Measurements from ENCODE around the gene PPP3R1. TPM values are rescaled to one million over a fixed set of nuclear protein-coding genes. Genes with fewer than 3 reads are reported as not detected.
A peak's percentile ranks its signal among the peaks of the same experiment; 100 is the strongest.

The PPP3R1 gene
- total RNA-seq, 2 experiments from 2014 or later = 78.5 to 79.6 TPM

- no peak overlapping the region for H3K4me3 Mint-ChIP-seq
- H3K36me3 Mint-ChIP-seq (ENCODE audit: low read depth) = peaks cover 15% of the 10 kb centered on the region
- H3K4me1 Mint-ChIP-seq = peaks cover 59% of the 10 kb centered on the region
- no peak overlapping the region for H3K27ac Mint-ChIP-seq
- CTCF ChIA-PET = interaction anchor here (1.6 kb wide), 1 partner anchor 13 kb away, joined by 5 read pairs; no protein-coding TSS in a partner anchor
- no peaks in the 10 kb centered on the region for H3K27me3 Mint-ChIP-seq
- no peak for DNase-seq
- POLR2A ChIA-PET = no interaction called here
- H3K9me3 Mint-ChIP-seq = no peaks in the 10 kb centered on the region
Observed at GRCh38 chr2:68237976-68238580, 14.3 kb downstream of the PPP3R1 start.

DNA sequence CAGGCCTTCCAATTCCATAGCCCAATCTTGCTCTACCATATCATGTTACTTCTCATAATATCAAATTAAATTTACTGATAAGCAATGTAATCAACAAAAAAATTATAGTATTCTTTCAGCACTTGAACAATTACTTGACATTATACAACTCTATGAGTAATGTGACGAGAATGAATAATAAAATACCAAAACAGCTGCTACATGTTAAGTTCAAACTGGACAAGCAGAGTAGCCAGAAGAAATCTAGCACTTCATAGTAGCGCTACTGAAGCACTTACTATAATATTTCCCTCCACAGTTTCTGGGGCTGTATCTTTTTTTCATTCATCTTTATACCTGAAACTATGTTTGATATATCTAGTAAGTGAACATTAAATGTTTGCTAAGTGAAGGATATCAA, 14.9 kb downstream of the PPP3R1 start:
- ChIA-PET CTCF (interaction anchor here (1.6 kb wide), 1 partner anchor 14 kb away, joined by 5 read pairs; no protein-coding TSS in a partner anchor), POLR2A (no interaction called here)
- Mint-ChIP-seq H3K4me1 (peaks cover 59% of the 10 kb centered on the region), H3K36me3 (ENCODE audit: low read depth) (peaks cover 15% of the 10 kb centered on the region), H3K27me3 (no peaks in the 10 kb centered on the region), H3K9me3 (no peaks in the 10 kb centered on the region), H3K27ac (no peak overlapping the region), H3K4me3 (no peak overlapping the region)
- no peak for DNase-seq

DNA sequence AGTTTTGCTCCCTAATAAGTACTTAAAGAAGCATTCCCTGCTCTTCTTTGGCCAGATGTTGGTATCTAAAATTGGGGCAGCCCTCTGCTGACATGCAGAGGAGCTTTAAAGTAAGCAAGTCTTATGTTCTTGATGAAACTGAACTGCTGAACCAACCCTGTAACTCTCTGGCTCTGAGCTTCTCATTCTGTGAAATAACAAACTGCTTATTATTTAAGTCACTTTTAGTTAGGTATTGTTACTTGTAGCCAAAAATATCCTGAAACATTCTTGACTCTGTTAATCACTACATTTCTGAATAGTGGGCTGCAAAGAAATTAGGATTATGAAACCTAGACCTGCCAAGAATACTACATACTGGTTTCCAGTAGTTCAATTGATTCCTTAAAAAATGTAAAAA, 15.5 kb downstream of the PPP3R1 start:
- Mint-ChIP-seq H3K9me3 (no peaks in the 10 kb centered on the region), H3K27ac (no peak overlapping the region), H3K27me3 (no peaks in the 10 kb centered on the region), H3K4me1 (peaks cover 59% of the 10 kb centered on the region), H3K4me3 (no peak overlapping the region), H3K36me3 (ENCODE audit: low read depth) (peaks cover 15% of the 10 kb centered on the region)
- CTCF ChIA-PET = interaction anchor here (1.1 to 1.6 kb wide), 3 partner anchors 14 to 51 kb away, joined by 3 to 5 read pairs (median 5); partner anchors contain the start of gene PPP3R1
- POLR2A ChIA-PET = interaction anchor here (0.5 kb wide), 1 partner anchor 21 kb away, joined by 7 read pairs; no protein-coding TSS in a partner anchor
- no peak for DNase-seq

DNA sequence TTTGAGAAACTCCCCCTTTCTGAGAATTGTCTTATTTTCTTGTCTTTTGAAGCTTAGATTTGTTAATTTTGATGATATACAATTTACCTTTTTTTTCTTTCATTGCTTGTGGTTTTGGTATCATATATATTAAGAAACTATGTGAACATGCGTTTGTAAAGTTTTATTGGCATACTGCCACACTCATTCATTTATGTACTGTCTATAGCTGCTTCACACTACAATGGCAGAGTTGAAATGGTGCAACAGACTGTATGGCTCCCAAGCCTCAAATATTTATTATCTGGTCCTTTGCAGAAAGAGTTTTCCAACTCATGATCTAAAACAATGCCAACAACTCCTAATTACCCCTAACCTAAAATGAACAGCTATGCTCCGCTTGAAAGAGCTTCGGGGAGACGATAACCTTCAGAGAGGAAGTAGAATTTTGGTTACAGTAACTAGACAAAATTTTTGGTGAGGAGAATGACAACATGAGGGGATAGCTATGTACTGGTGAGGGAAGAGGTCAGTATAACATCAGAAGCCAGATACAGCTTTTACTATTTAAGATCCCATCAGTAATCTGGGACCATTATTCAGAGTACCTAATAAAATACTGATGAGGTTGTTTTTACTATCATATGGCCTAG, 16.1 kb downstream of the PPP3R1 start:
- CTCF ChIA-PET = interaction anchor here (0.6 to 1.6 kb wide), 5 partner anchors 15 to 67 kb away, joined by 3 to 5 read pairs (median 4); partner anchors contain the start of gene PPP3R1
- no peaks in the 10 kb centered on the region for H3K9me3 Mint-ChIP-seq
- H3K4me3 Mint-ChIP-seq = no peak overlapping the region
- no peak overlapping the region for H3K27ac Mint-ChIP-seq
- no peaks in the 10 kb centered on the region for H3K27me3 Mint-ChIP-seq
- H3K4me1 Mint-ChIP-seq = peaks cover 60% of the 10 kb centered on the region
- POLR2A ChIA-PET = interaction anchor here (0.5 to 0.6 kb wide), 2 partner anchors 16 to 22 kb away, joined by 3 to 7 read pairs; partner anchors contain the start of gene PPP3R1
- DNase-seq = no peak
- peaks cover 15% of the 10 kb centered on the region for H3K36me3 Mint-ChIP-seq (ENCODE audit: low read depth)

DNA sequence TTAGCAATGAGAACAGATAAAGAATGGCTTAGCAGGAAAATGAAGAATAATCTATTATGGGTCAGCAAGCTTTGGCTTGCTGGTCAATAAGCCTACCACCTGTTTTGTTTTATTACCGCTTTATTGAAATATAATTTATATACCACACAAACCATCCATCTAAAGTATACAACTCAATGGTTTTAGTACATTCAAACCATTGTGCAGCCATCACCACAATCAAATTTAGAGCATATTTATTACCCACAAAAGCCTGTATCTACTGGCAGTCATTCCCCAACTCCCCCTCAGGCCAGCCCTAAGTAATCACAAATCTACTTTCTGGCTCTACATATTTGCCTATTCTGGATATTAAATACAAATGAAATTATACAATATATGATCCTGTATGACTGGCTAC, 17.2 kb downstream of the PPP3R1 start:
- H3K27me3 Mint-ChIP-seq = no peaks in the 10 kb centered on the region
- no peak overlapping the region for H3K4me3 Mint-ChIP-seq
- ChIA-PET CTCF (no interaction called here), POLR2A (no interaction called here)
- no peak overlapping the region for H3K27ac Mint-ChIP-seq
- peaks cover 8% of the 10 kb centered on the region for H3K36me3 Mint-ChIP-seq (ENCODE audit: low read depth)
- H3K4me1 Mint-ChIP-seq = peaks cover 59% of the 10 kb centered on the region
- no peaks in the 10 kb centered on the region for H3K9me3 Mint-ChIP-seq
- DNase-seq = no peak

GRCh38 chr2:68234405-68234804, 17.9 kb downstream of the PPP3R1 start:
- ChIA-PET POLR2A (no interaction called here), CTCF (interaction anchor here (0.6 to 0.7 kb wide), 2 partner anchors 78 to 655 kb away, joined by 3 to 5 read pairs; no protein-coding TSS in a partner anchor)
- Mint-ChIP-seq H3K36me3 (ENCODE audit: low read depth) (peaks cover 7% of the 10 kb centered on the region), H3K9me3 (no peaks in the 10 kb centered on the region), H3K4me1 (peaks cover 56% of the 10 kb centered on the region), H3K27me3 (no peaks in the 10 kb centered on the region), H3K4me3 (no peak overlapping the region), H3K27ac (no peak overlapping the region)
- DNase-seq = no peak

DNA sequence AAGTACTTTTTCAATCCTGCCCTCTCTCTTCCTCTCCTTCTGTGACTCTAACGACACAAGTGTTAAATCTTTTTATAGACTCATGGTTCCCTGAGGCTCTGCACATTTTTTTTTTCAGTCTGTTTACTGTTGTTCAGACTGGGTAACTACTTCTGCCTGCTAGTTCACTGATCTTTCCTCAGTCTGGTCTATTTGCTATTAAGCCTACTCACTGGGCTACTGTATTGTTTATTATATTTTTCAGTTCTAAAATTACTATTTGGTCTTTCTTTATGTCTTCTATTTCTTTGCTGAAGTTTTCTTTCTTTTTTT, 21.3 kb downstream of the PPP3R1 start:
- ChIA-PET CTCF (no interaction called here), POLR2A (no interaction called here)
- peaks cover 44% of the 10 kb centered on the region for H3K4me1 Mint-ChIP-seq
- DNase-seq = no peak
- no peaks in the 10 kb centered on the region for H3K36me3 Mint-ChIP-seq (ENCODE audit: low read depth)
- H3K27me3 Mint-ChIP-seq = no peaks in the 10 kb centered on the region
- H3K4me3 Mint-ChIP-seq = no peak overlapping the region
- no peaks in the 10 kb centered on the region for H3K9me3 Mint-ChIP-seq
- H3K27ac Mint-ChIP-seq = peak overlapping the region; percentile 48

DNA sequence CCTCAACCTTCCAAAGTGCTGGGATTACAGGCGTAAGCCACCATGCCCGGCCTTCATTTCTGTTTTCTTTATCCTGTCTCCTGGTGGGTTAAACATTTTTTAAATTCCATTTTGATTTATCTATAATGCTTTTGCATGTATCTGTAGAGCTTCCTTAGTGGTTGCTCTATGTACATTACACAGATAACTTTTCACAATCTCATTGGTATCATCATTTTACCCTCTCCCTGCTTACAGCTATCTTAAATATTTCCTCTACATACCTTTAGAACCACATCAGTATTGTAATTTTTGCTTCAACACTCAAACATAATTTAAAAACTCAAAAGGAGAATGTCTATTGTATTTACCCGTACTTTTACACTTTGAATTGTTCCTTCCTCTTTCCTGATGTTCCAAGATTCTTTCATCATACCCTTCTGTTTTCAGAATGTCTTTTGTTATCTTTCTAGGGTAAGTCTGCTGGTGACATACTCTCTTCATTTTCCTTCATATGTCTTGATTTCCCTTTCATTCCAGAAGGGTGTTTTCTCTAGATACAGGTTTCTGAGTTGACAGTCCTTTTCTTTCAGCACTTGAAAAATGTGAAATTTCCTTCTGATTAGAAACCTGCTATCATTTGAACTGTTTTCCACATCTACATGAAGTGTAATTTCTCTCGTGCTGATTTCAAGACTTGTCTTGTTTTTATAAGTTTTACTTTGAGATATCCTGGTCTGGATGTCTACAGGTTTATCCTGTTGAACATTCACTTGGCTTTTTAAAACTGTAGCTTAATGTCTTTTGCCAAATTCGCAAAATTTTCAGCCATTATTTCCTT, 21.9 kb downstream of the PPP3R1 start:
- ChIA-PET POLR2A (no interaction called here), CTCF (interaction anchor here (0.6 kb wide), 1 partner anchor 550 kb away, joined by 3 read pairs; no protein-coding TSS in a partner anchor)
- no peaks in the 10 kb centered on the region for H3K27me3 Mint-ChIP-seq
- H3K27ac Mint-ChIP-seq = no peak overlapping the region
- H3K4me1 Mint-ChIP-seq = peaks cover 44% of the 10 kb centered on the region
- DNase-seq = no peak
- H3K4me3 Mint-ChIP-seq = no peak overlapping the region
- no peaks in the 10 kb centered on the region for H3K36me3 Mint-ChIP-seq (ENCODE audit: low read depth)
- no peaks in the 10 kb centered on the region for H3K9me3 Mint-ChIP-seq

DNA sequence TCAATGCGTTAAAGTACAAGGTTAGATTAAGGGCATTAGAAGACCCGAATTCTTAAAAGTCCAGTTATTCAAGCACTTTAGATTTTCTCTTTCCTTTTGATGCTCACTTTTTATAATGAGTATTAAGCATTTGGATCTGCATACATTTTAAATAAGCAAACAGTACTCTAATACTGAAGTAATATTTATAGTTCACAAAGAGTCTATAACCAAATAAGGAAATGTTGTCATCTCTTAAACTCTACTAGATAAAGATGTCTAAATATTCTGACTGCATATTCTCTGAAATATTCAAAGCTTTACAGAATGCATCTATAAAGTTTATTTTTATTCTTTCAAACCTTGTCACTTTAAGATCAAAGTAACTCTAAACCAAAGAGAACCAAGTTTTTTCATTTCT, 25.5 kb downstream of the PPP3R1 start:
- ChIA-PET POLR2A (no interaction called here), CTCF (no interaction called here)
- Mint-ChIP-seq H3K27me3 (no peaks in the 10 kb centered on the region), H3K36me3 (ENCODE audit: low read depth) (peaks cover 13% of the 10 kb centered on the region), H3K4me1 (peaks cover 72% of the 10 kb centered on the region), H3K4me3 (no peak overlapping the region), H3K9me3 (no peaks in the 10 kb centered on the region), H3K27ac (no peak overlapping the region)
- no peak for DNase-seq

GRCh38 chr2:68225119-68225632, 27.2 kb downstream of the PPP3R1 start:
- Mint-ChIP-seq H3K4me3 (no peak overlapping the region), H3K27ac (no peak overlapping the region), H3K36me3 (ENCODE audit: low read depth) (peaks cover 23% of the 10 kb centered on the region), H3K9me3 (no peaks in the 10 kb centered on the region), H3K27me3 (no peaks in the 10 kb centered on the region), H3K4me1 (peaks cover 68% of the 10 kb centered on the region)
- ChIA-PET CTCF (interaction anchor here (0.8 to 1.8 kb wide), 2 partner anchors 17 to 29 kb away, joined by 3 to 6 read pairs; no protein-coding TSS in a partner anchor), POLR2A (no interaction called here)
- DNase-seq = peak; percentile 16

DNA sequence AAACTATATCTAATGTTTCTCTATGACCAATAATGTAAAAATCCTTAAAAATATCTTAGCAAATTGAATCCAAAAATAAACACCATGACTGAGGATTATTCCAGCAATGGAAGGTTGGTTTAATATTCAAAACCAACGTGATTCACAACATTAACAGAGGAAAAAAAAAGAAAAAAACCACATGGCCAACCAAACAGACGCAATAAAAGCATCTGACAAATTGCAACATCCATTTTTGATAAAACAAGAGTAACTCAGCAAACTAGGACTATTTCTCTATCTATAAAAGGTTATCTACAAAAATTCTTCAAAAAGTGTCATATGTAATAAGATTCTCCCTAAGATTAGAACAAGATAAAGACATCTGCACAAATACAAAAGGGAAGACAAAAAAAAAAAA, 28.9 kb downstream of the PPP3R1 start:
- H3K27me3 Mint-ChIP-seq = no peaks in the 10 kb centered on the region
- peaks cover 71% of the 10 kb centered on the region for H3K4me1 Mint-ChIP-seq
- POLR2A ChIA-PET = no interaction called here
- H3K4me3 Mint-ChIP-seq = no peak overlapping the region
- peaks cover 27% of the 10 kb centered on the region for H3K36me3 Mint-ChIP-seq (ENCODE audit: low read depth)
- DNase-seq = no peak
- no peaks in the 10 kb centered on the region for H3K9me3 Mint-ChIP-seq
- CTCF ChIA-PET = interaction anchor here (0.6 kb wide), 1 partner anchor 66 kb away, joined by 3 read pairs; the partner anchor contains the start of gene PNO1
- H3K27ac Mint-ChIP-seq = no peak overlapping the region

- no peak overlapping the region for H3K4me3 Mint-ChIP-seq
- H3K27me3 Mint-ChIP-seq = no peaks in the 10 kb centered on the region
- ChIA-PET POLR2A (interaction anchor here (0.6 kb wide), 1 partner anchor 64 kb away, joined by 3 read pairs; the partner anchor contains the start of gene PNO1), CTCF (interaction anchor here (0.7 kb wide), 1 partner anchor 61 kb away, joined by 3 read pairs; no protein-coding TSS in a partner anchor)
- no peaks in the 10 kb centered on the region for H3K9me3 Mint-ChIP-seq
- peaks cover 27% of the 10 kb centered on the region for H3K36me3 Mint-ChIP-seq (ENCODE audit: low read depth)
- no peak overlapping the region for H3K27ac Mint-ChIP-seq
- DNase-seq = no peak
- H3K4me1 Mint-ChIP-seq = peaks cover 71% of the 10 kb centered on the region
Observed at GRCh38 chr2:68222287-68222686, 30.0 kb downstream of the PPP3R1 start.

All from activated CD4-positive, alpha-beta T cell treated with anti-CD3 and anti-CD28 coated beads, Interleukin-2, amount 10 ng/mL, durations not matched to agents 7 days and 5 days (primary cell).